SK-N-SH (cell line): Measurements from ENCODE around the gene SERPINI1. TPM values are rescaled to one million over a fixed set of nuclear protein-coding genes. Genes with fewer than 3 reads are reported as not detected.
A peak's percentile ranks its signal among the peaks of the same experiment; 100 is the strongest.

ENCODE experiments used
- CTCF ChIA-PET: fragments of 300-600, 350-600 bp; formaldehyde crosslinking; extraction: SDS; loops from one replicate; lab custom pipeline; 2021; lab: Yijun Ruan, JAX
- POLR2A ChIA-PET: fragments of 350-600 bp; sonication (Branson Sonifier 250); formaldehyde crosslinking; extraction: SDS; loops from one replicate; lab custom pipeline; 2020; ENCODE audit warnings: antibody characterized with exemption, inconsistent platforms; lab: Yijun Ruan, JAX
- DNase-seq: peaks from one replicate; pipeline ENCODE4 v3.0.0; 2012
- H2AFZ ChIP-seq: fragments of 200-600 bp; sonication (generic); 2 replicates; pipeline ENCODE4 v1.8.1; 2016; ENCODE audit warnings: antibody characterized with exemption, mild to moderate bottlenecking, low read depth
- H3F3A ChIP-seq: fragments of 200-600 bp; sonication (generic); replicated peaks from 2 replicates; pipeline ENCODE3; 2016; ENCODE audit warnings: antibody characterized with exemption, mild to moderate bottlenecking; ENCODE audit not compliant: insufficient read depth
- H3K27ac ChIP-seq, 2 experiments: fragments of 200-500 bp in 1 of 2; fragments of 200-600 bp in 1 of 2; sonication (Bioruptor generic) in 1 of 2; sonication (generic), shearing (Covaris generic) in 1 of 2; 2 replicates each; pipeline versions ENCODE4 v1.5.1 to v1.6.1; 2014 to 2016; ENCODE audit warnings: low read depth in 2 of 2, inconsistent platforms in 1 of 2, low read length in 1 of 2, mild to moderate bottlenecking in 1 of 2, mixed read lengths in 1 of 2
- H3K27me3 ChIP-seq: fragments of 200-600 bp; sonication (generic), shearing (Covaris generic); 2 replicates; pipeline ENCODE4 v1.6.1; 2016; ENCODE audit warnings: mixed run types; ENCODE audit not compliant: insufficient read depth
- H3K36me3 ChIP-seq, 2 experiments: fragments of 200-500 bp in 1 of 2; fragments of 200-600 bp in 1 of 2; sonication (Bioruptor generic) in 1 of 2; sonication (generic) in 1 of 2; replicated peaks in 1 of 2; 2 replicates each; pipeline versions ENCODE3 to v1.5.1; 2014 to 2016; ENCODE audit warnings: low read length in 1 of 2, mild to moderate bottlenecking in 1 of 2; ENCODE audit not compliant: insufficient read depth in 2 of 2, control insufficient read depth in 1 of 2
- H3K4me1 ChIP-seq, 2 experiments: fragments of 200-500 bp in 1 of 2; fragments of 200-600 bp in 1 of 2; sonication (Bioruptor generic) in 1 of 2; sonication (generic), shearing (Covaris generic) in 1 of 2; 2 replicates each; pipeline versions ENCODE4 v1.5.1 to v1.6.1; 2014 to 2016; ENCODE audit warnings: low read depth in 1 of 2, low read length in 1 of 2, mixed run types in 1 of 2; ENCODE audit not compliant: insufficient read depth in 2 of 2, control insufficient read depth in 1 of 2
- H3K4me2 ChIP-seq: fragments of 200-600 bp; sonication (generic), shearing (Covaris generic); 2 replicates; pipeline ENCODE4 v1.6.1; 2017; ENCODE audit warnings: mixed run types
- H3K4me3 ChIP-seq, 2 experiments: fragments of 200-500 bp in 1 of 2; fragments of 200-600 bp in 1 of 2; sonication (Bioruptor generic) in 1 of 2; sonication (generic), shearing (Covaris generic) in 1 of 2; 2 replicates each; pipeline versions ENCODE4 v1.5.1 to v1.8.1; 2014 to 2016; ENCODE audit warnings: low read depth in 2 of 2, inconsistent platforms in 1 of 2, low read length in 1 of 2, mild to moderate bottlenecking in 1 of 2, mixed read lengths in 1 of 2, moderate library complexity in 1 of 2
- H3K79me2 ChIP-seq: fragments of 200-600 bp; sonication (generic); 2 replicates; pipeline ENCODE4 v1.8.1; 2017; ENCODE audit warnings: mild to moderate bottlenecking; ENCODE audit not compliant: insufficient read depth
- H3K9ac ChIP-seq: fragments of 200-600 bp; sonication (generic); 2 replicates; pipeline ENCODE4 v1.6.1; 2017; ENCODE audit warnings: mixed run types
- H3K9me2 ChIP-seq: fragments of 200-600 bp; sonication (generic); 2 replicates; pipeline ENCODE4 v1.6.1; 2017; ENCODE audit warnings: mixed run types
- H3K9me3 ChIP-seq: fragments of 200-600 bp; sonication (generic); 2 replicates; pipeline ENCODE4 v1.6.1; 2017; ENCODE audit warnings: mixed run types, mild to moderate bottlenecking, moderate library complexity
- H4K20me1 ChIP-seq: fragments of 200-600 bp; sonication (generic); 2 replicates; pipeline ENCODE4 v1.6.1; 2017; ENCODE audit warnings: mild to moderate bottlenecking, mixed run types; ENCODE audit not compliant: insufficient read depth
- CHD2 ChIP-seq: fragments of 150-350 bp; IDR thresholded peaks from 2 replicates; pipeline ENCODE4 v1.6.1; 2018; ENCODE audit warnings: low read length; ENCODE audit not compliant: partially characterized antibody
- ELF1 ChIP-seq: IDR thresholded peaks from 2 replicates; pipeline ENCODE4 v1.4.0; 2012
- FOSL2 ChIP-seq: IDR thresholded peaks from 2 replicates; pipeline ENCODE4 v1.4.0; 2012; ENCODE audit warnings: low read depth, mild to moderate bottlenecking, moderate library complexity, borderline replicate concordance
- FOXJ3 ChIP-seq: sonication (generic); formaldehyde crosslinking; IDR thresholded peaks from 2 replicates; pipeline ENCODE4 v1.5.1; 2020; ENCODE audit warnings: mild to moderate bottlenecking, missing genetic modification reagents
- GABPA ChIP-seq: IDR thresholded peaks from 2 replicates; pipeline ENCODE4 v1.4.0; 2012; ENCODE audit warnings: low read depth, mild to moderate bottlenecking
- GATA2 ChIP-seq: sonication (generic); formaldehyde crosslinking; IDR thresholded peaks from 2 replicates; pipeline ENCODE4 v1.5.0; 2020; ENCODE audit warnings: mild to moderate bottlenecking, missing genetic modification reagents
- MXI1 ChIP-seq: IDR thresholded peaks from 2 replicates; pipeline ENCODE4 v1.6.1; 2012; ENCODE audit warnings: mild to moderate bottlenecking, low read depth, low read length, improper control_type of control experiment
- RAD21 ChIP-seq: IDR thresholded peaks from 2 replicates; pipeline ENCODE4 v1.6.1; 2012; ENCODE audit warnings: mild to moderate bottlenecking, low read length
- RCOR1 ChIP-seq: fragments of 150-350 bp; IDR thresholded peaks from 2 replicates; pipeline ENCODE4 v1.6.1; 2017; ENCODE audit warnings: antibody characterized with exemption, low read length
- RXRA ChIP-seq: IDR thresholded peaks from 2 replicates; pipeline ENCODE4 v1.4.0; 2012; ENCODE audit warnings: low read depth, mild to moderate bottlenecking, borderline replicate concordance
- SMC3 ChIP-seq: IDR thresholded peaks from 2 replicates; pipeline ENCODE4 v1.6.1; 2012; ENCODE audit warnings: low read depth, low read length, improper control_type of control experiment
- TCF12 ChIP-seq: IDR thresholded peaks from 2 replicates; pipeline ENCODE4 v1.4.0; 2012
- TEAD4 ChIP-seq: IDR thresholded peaks from 2 replicates; pipeline ENCODE4 v1.4.0; 2012; ENCODE audit warnings: mild to moderate bottlenecking, borderline replicate concordance; ENCODE audit not compliant: insufficient read depth
- YY1 ChIP-seq: IDR thresholded peaks from 2 replicates; pipeline ENCODE4 v1.4.0; 2012; ENCODE audit warnings: low read depth, mild to moderate bottlenecking
- WGBS: methylation state at CpG from one replicate; pipeline ENCODE4 v1.1.6; 2017; ENCODE audit warnings: low lambda C conversion rate; 5-methylcytosine and 5-hydroxymethylcytosine counted together
- polyA plus RNA-seq, 3 experiments: library from polyadenylated mRNA; depleted of rRNA; stranded (reverse); fragments of >200 nt; gene quantifications; 2 replicates each; pipeline ENCODE4 v1.2.3, GENCODE V29; 2012
- TF ChIP-seq, protein P1 (sequence below): fragments of 200-600 bp; sonication (generic); IDR thresholded peaks from 2 replicates; pipeline ENCODE4 v1.6.1; 2017; ENCODE audit warnings: antibody characterized with exemption, mild to moderate bottlenecking, moderate library complexity
- TF ChIP-seq, protein P2 (sequence below): fragments of 150-350 bp; IDR thresholded peaks from 2 replicates; pipeline ENCODE4 v1.6.1; 2016; ENCODE audit warnings: mild to moderate bottlenecking, low read depth, low read length

Gene SERPINI1
- polyA plus RNA-seq, 1 of the 3 experiments (the other 2 are of a cell fraction): 1.9 TPM

DNA sequence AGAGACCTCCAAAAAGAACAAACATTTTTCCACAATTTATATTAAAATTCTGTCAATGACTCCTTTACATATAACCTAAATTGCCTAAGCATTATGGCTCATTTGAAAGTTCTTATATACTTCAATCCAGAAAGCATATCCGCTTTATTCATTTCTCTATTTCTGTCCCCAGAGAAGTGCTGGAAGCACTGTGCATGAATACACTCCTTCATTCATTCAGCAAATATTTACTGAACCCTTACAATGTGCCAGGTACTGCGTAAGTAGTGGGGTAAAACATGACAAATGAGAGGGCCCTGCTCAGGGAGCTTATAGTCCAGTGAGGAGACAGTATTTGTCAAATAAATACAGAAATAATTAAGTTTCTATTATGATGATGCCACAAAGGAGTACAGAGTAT is 4.1 kb upstream of the SERPINI1 start:
- H3K9ac ChIP-seq: no peak overlapping the region
- H2AFZ ChIP-seq: no peak overlapping the region
- H3F3A ChIP-seq: peaks cover 11% of the 10 kb centered on the region
- peaks cover 3 to 4% of the 10 kb centered on the region in 2 experiments for H3K36me3 ChIP-seq
- H3K27me3 ChIP-seq: no peaks in the 10 kb centered on the region
- peaks cover 70% of the 10 kb centered on the region for H4K20me1 ChIP-seq
- no peaks in the 10 kb centered on the region for H3K9me2 ChIP-seq
- H3K9me3 ChIP-seq: no peaks in the 10 kb centered on the region
- H3K4me2 ChIP-seq: no peak overlapping the region
- POLR2A ChIA-PET: no interaction called here
- no peak overlapping the region for H3K27ac ChIP-seq
- H3K4me3 ChIP-seq: no peak overlapping the region
- DNase-seq: no peak
- peaks cover 81% of the 10 kb centered on the region for H3K79me2 ChIP-seq
- 100% methylated on average over 2 of the region's 2 CpGs for WGBS
- peaks cover 11 to 16% of the 10 kb centered on the region in 2 experiments; a peak in 3 of 4 replicates for H3K4me1 ChIP-seq
- CTCF ChIA-PET: no interaction called here
- no peak for TF ChIP-seq RCOR1
- TF ChIP-seq YY1: no peak
- no peak for TF ChIP-seq SMC3
- no peak for TF ChIP-seq GABPA
- no peak for TF ChIP-seq RAD21
- TF ChIP-seq, all 33 proteins: peak for 0

DNA sequence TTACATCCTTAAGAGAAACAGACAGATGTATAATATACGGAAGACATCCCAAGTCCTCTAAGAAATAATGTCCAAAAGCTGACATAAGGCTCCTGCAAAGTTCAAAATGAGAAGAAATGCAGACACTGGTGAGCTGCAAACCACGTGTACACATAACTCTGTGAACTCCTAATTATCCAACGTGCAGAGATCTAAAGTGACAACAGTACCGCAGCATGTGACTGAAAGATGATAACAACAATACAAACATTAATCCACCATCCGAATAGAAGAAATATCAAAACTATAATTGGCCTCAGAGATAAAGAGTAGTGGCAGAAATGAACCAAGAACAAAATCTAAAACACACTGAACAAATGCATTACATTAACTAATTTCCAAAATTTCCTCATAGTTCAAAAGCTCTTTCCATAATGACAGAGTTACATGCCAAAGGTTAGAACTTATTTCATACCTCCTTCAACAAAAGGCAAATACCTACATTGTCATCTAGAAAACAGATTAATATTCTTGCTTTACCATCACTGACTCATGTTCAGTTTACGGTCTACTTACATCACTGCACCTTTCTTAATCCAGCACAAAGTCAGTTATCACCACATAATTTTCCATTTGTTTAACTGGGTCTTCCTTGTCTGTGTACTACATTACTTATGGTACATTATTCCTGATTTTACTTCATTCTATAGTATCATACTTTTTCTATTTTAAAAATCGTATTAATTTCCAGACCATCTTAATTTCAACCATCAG is 3.0 kb upstream of the SERPINI1 start:
- no peaks in the 10 kb centered on the region for H3K27me3 ChIP-seq
- H3K27ac ChIP-seq: no peak overlapping the region
- H3K9ac ChIP-seq: no peak overlapping the region
- no peaks in the 10 kb centered on the region for H3K9me3 ChIP-seq
- ChIA-PET POLR2A (no interaction called here), CTCF (interaction anchor here (1.1 kb wide), 1 partner anchor 48 kb away, joined by 4 read pairs; no protein-coding TSS in a partner anchor)
- DNase-seq: no peak
- H3K36me3 ChIP-seq: peaks cover 3 to 4% of the 10 kb centered on the region in 2 experiments
- WGBS: 59% methylated on average over 7 of the region's 7 CpGs
- H2AFZ ChIP-seq: no peak overlapping the region
- peak overlapping the region; percentile 85 for H3K4me2 ChIP-seq
- H3K4me3 ChIP-seq: no peak overlapping the region
- peaks cover 11 to 16% of the 10 kb centered on the region in 2 experiments; a peak in 3 of 4 replicates for H3K4me1 ChIP-seq
- TF ChIP-seq FOSL2: no peak
- no peak for TF ChIP-seq GATA2 (CRISPR knock-in tag)
- TF ChIP-seq, protein P1, sequence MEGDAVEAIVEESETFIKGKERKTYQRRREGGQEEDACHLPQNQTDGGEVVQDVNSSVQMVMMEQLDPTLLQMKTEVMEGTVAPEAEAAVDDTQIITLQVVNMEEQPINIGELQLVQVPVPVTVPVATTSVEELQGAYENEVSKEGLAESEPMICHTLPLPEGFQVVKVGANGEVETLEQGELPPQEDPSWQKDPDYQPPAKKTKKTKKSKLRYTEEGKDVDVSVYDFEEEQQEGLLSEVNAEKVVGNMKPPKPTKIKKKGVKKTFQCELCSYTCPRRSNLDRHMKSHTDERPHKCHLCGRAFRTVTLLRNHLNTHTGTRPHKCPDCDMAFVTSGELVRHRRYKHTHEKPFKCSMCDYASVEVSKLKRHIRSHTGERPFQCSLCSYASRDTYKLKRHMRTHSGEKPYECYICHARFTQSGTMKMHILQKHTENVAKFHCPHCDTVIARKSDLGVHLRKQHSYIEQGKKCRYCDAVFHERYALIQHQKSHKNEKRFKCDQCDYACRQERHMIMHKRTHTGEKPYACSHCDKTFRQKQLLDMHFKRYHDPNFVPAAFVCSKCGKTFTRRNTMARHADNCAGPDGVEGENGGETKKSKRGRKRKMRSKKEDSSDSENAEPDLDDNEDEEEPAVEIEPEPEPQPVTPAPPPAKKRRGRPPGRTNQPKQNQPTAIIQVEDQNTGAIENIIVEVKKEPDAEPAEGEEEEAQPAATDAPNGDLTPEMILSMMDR: no peak
- no peak for TF ChIP-seq CHD2
- TF ChIP-seq FOXJ3 (CRISPR knock-in tag): no peak
- no peak for TF ChIP-seq GABPA
- TF ChIP-seq ELF1: no peak
- no peak for TF ChIP-seq TEAD4
- TF ChIP-seq, protein P2, sequence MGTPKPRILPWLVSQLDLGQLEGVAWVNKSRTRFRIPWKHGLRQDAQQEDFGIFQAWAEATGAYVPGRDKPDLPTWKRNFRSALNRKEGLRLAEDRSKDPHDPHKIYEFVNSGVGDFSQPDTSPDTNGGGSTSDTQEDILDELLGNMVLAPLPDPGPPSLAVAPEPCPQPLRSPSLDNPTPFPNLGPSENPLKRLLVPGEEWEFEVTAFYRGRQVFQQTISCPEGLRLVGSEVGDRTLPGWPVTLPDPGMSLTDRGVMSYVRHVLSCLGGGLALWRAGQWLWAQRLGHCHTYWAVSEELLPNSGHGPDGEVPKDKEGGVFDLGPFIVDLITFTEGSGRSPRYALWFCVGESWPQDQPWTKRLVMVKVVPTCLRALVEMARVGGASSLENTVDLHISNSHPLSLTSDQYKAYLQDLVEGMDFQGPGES: no peak
- TF ChIP-seq RXRA: no peak
- TF ChIP-seq TCF12: no peak
- TF ChIP-seq MXI1: no peak; the same call in 1 of the 2 replicates
- peaks cover 11% of the 10 kb centered on the region for H3F3A ChIP-seq
- H3K79me2 ChIP-seq: peaks cover 70% of the 10 kb centered on the region
- H4K20me1 ChIP-seq: peaks cover 59% of the 10 kb centered on the region
- no peaks in the 10 kb centered on the region for H3K9me2 ChIP-seq
